Activated CD8-positive, alpha-beta T cell treated with anti-CD3 and anti-CD28 coated beads, Interleukin-2, amount 10 ng/mL, durations not matched to agents 7 days and 5 days (primary cell): ENCODE results near the gene PPIB. TPM values are rescaled to one million over a fixed set of nuclear protein-coding genes. Genes with fewer than 3 reads are reported as not detected.

Source experiments
- ATAC-seq: fragments of 150-1000 bp; cut with Tn5 transposase; one replicate; pipeline ENCODE4 v1.10.0; 2021; ENCODE audit warnings: moderate library complexity
- CTCF ChIA-PET: fragments of 350-600 bp; sonication (Branson Sonifier 250); formaldehyde crosslinking; loops from one replicate; lab custom pipeline; 2021; ENCODE audit warnings: antibody characterized with exemption; lab: Charles Lee
- POLR2A ChIA-PET: fragments of 350-600 bp; sonication (Branson Sonifier 250); formaldehyde crosslinking; loops from one replicate; lab custom pipeline; 2021; ENCODE audit warnings: antibody characterized with exemption; lab: Charles Lee
- DNase-seq: peaks from one replicate; pipeline ENCODE4 v3.0.0-alpha.2; 2020
- H3K27ac Mint-ChIP-seq: one replicate; pipeline ENCODE4 v1.8.0; 2021; ENCODE audit warnings: mild to moderate bottlenecking, mixed read lengths
- H3K27me3 Mint-ChIP-seq: one replicate; pipeline ENCODE4 v1.8.0; 2021; ENCODE audit warnings: low read depth, mixed read lengths
- H3K36me3 Mint-ChIP-seq: one replicate; pipeline ENCODE4 v1.8.0; 2021; ENCODE audit warnings: low read depth, mixed read lengths
- H3K4me1 Mint-ChIP-seq: one replicate; pipeline ENCODE4 v1.8.0; 2021; ENCODE audit warnings: low read depth, mixed read lengths
- H3K4me3 Mint-ChIP-seq: one replicate; pipeline ENCODE4 v1.8.0; 2021; ENCODE audit warnings: mild to moderate bottlenecking, mixed read lengths
- H3K9me3 Mint-ChIP-seq: one replicate; pipeline ENCODE4 v1.8.0; 2022; ENCODE audit warnings: mixed read lengths; ENCODE audit not compliant: insufficient read depth
- total RNA-seq, 2 experiments: library from RNA; stranded (reverse); gene quantifications; one replicate each; pipeline ENCODE4 v1.2.3, GENCODE V29; 2021

Gene PPIB
- total RNA-seq, 2 experiments from 2014 or later = 378 to 386 TPM

DNA sequence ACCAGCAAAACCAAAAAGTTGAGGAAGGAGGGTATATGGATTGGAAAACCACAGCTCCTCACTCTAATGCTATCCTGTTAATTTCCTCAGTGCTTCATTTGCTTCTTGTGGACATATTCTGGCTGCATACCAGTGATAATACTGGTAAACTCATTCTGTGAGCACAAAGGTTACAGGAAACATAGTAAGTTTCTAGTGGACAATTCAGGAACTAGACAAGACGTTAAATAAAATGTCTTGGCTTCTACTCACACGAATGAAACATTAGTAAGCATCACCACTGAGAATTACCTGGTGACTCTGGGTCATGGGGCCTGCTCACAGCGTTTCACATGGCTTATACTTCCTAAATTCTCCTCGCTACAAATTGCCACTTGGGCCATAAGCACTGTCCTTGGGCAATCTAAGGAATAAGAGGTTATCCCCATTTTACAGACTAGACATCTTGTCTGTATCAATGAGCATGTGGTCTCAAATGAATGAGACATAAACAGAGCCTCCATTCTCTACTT, 20.1 kb upstream of the PPIB start:
- H3K36me3 Mint-ChIP-seq = peaks cover 22% of the 10 kb centered on the region
- no peak for ATAC-seq
- no peak overlapping the region for H3K4me3 Mint-ChIP-seq
- H3K27ac Mint-ChIP-seq = no peak overlapping the region
- no peaks in the 10 kb centered on the region for H3K4me1 Mint-ChIP-seq
- no peaks in the 10 kb centered on the region for H3K27me3 Mint-ChIP-seq
- DNase-seq = no peak
- no peaks in the 10 kb centered on the region for H3K9me3 Mint-ChIP-seq
- ChIA-PET POLR2A (no interaction called here), CTCF (no interaction called here)

DNA sequence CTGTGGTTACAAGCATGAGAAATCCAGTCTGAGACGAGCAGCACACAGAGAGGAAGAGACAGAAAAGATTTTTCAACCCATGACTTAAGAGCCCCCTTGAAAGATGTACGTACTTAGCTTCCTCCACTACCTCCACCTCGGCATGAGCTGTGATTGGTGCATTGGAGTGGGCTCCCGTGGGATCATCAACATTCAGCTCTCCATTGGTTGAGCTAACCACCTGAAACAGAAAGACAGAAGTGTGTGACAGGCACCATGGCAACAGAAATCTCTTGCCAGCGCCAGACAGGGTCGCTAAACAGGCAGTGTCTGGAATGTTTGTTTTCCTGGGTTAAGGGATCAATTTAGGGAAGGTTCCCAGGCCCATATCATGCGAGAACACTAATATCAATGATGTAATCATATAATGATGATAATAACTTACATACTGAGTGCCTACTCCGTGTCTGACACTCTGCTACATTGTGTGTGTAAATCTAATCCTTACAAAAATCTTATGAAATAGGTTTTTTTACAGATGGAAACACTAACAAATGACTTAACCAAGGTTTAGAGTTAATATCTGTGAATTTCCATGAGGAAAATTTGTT, 17.5 kb upstream of the PPIB start:
- no peaks in the 10 kb centered on the region for H3K9me3 Mint-ChIP-seq
- ChIA-PET POLR2A (interaction anchor here (0.7 kb wide), 1 partner anchor 18 kb away, joined by 5 read pairs; the partner anchor contains the start of gene PPIB), CTCF (interaction anchor here (0.9 to 1.0 kb wide), 2 partner anchors 12 to 73 kb away, joined by 3 read pairs; no protein-coding TSS in a partner anchor)
- DNase-seq (no peak), ATAC-seq (no peak)
- no peaks in the 10 kb centered on the region for H3K27me3 Mint-ChIP-seq
- H3K36me3 Mint-ChIP-seq = peaks cover 21% of the 10 kb centered on the region
- no peak overlapping the region for H3K4me3 Mint-ChIP-seq
- no peaks in the 10 kb centered on the region for H3K4me1 Mint-ChIP-seq
- H3K27ac Mint-ChIP-seq = no peak overlapping the region

DNA sequence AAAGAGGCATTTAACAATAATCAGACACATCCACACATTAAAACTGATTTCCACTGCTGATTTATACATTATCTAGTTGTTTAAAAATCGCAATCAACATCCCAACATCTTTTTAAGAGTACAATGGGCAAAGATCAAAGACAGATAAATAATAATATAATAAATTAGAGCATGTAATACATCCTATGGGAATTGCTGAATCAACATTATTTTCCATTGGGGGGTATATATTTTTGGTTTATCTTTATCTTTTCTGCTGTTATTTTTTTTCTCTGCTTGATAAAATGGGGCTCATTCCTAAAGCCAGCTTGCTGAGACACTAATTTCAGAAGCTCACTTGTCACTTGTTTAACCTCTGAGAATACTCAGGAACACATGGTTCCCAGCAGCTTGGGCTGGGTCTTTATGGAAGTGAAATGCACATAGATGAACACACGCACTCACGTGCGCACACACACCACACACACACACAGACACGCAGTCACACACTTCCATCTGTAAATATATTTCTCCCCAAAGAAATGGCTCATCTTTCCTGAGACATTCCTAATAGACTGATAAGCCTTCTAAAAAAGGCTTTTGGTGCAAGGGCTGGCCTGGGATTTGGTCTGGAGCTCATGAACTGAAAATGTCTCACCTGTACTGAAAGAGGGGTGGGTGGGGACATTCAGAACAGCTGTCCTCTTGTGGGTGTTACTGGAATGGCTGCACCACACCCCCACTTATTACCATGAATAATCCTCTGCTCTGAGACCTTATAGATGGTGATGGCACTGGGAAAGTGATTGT, 3.5 kb upstream of the PPIB start:
- CTCF ChIA-PET = interaction anchor here (6.0 kb wide), 1 partner anchor 14 kb away, joined by 66 read pairs; the partner anchor contains the start of gene SNX22
- no peak overlapping the region for H3K4me3 Mint-ChIP-seq

DNA sequence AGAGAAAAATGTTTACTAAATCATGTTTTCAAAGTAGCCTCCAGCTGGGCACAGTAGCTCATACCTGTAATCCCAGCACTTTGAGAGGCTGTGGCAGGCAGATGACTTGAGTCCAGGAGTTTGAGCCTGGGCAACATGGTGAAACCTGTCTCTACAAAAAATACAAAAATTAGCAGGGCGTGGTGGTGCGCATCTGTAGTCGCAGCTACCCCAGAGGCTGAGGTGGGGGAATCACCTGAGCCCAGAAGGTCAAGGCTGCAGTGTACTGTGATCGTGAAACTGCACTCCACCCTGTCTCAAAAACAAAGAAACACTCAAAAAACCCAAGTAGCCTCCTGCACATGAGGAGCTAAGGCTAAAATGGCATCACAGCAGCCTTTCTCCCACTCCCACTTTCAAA, 1.6 kb upstream of the PPIB start:
- POLR2A ChIA-PET = interaction anchor here (1.0 to 3.9 kb wide), 2 partner anchors 11 to 71 kb away, joined by 3 to 29 read pairs; partner anchors contain the start of genes CIAO2A and SNX22
- DNase-seq (no peak), ATAC-seq (no peak)
- peak overlapping the region; percentile 51 for H3K4me3 Mint-ChIP-seq
- H3K9me3 Mint-ChIP-seq = no peaks in the 10 kb centered on the region
- peaks cover 38% of the 10 kb centered on the region for H3K4me1 Mint-ChIP-seq
- H3K27ac Mint-ChIP-seq = peak overlapping the region; percentile 96
- H3K36me3 Mint-ChIP-seq = peaks cover 22% of the 10 kb centered on the region
- CTCF ChIA-PET = interaction anchor here (0.6 to 6.0 kb wide), 5 partner anchors 13 to 1632 kb away, joined by 3 to 66 read pairs (median 3); partner anchors contain the start of gene SNX22
- no peaks in the 10 kb centered on the region for H3K27me3 Mint-ChIP-seq

More for the DNA sequence above, 3.5 kb upstream of the PPIB start:
- Mint-ChIP-seq H3K27me3 (no peaks in the 10 kb centered on the region), H3K9me3 (no peaks in the 10 kb centered on the region), H3K27ac (no peak overlapping the region), H3K36me3 (peaks cover 18% of the 10 kb centered on the region), H3K4me1 (peaks cover 29% of the 10 kb centered on the region)
- ATAC-seq = no peak
- POLR2A ChIA-PET = interaction anchor here (0.8 kb wide), 1 partner anchor 128 kb away, joined by 4 read pairs; no protein-coding TSS in a partner anchor
- DNase-seq = no peak

DNA sequence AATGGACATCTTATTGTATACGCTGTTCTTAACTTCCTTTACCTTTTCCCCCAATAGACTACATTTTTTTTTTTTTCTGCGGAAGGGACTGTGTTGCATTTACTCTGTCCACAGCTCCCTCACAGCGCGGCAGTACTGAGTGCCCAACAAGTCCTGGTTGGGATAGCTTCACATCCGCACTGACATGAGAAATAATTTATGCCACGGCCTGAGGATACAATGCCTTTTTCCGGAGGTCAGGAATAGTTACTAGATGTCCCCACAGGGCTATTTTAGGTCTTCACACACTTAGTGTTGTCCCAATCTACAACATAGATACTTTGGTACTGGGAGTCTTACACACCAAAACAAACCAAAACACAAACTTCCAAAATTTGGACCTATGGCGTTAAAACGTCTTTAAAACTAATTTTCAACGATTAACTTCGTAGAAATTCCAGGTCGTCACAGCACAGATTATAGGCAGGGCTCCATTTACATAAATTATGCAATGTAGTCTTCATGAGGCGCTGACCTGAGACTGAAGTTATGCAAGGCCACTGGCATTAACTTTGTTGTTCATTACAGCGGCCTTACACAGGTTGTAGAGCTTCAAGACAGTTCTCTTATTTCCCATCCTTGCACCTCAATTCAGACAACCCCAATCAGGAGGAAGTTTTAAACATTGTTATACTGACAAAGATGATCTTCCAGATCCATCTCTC, 989 bp upstream of the PPIB start:
- peak; percentile 45 for DNase-seq
- Mint-ChIP-seq H3K27me3 (no peaks in the 10 kb centered on the region), H3K36me3 (peaks cover 26% of the 10 kb centered on the region), H3K27ac (peak overlapping the region; percentile 96), H3K9me3 (no peaks in the 10 kb centered on the region), H3K4me1 (peaks cover 42% of the 10 kb centered on the region), H3K4me3 (peak overlapping the region; percentile 80)
- POLR2A ChIA-PET = interaction anchor here (0.6 to 3.9 kb wide), 13 partner anchors 8 to 224 kb away, joined by 3 to 29 read pairs (median 5); partner anchors contain the start of genes CIAO2A, SNX1, SNX22 and TRIP4
- ATAC-seq = peak; percentile 9
- CTCF ChIA-PET = interaction anchor here (0.6 to 6.0 kb wide), 10 partner anchors 12 to 672 kb away, joined by 3 to 66 read pairs (median 3); partner anchors contain the start of genes PCLAF and SNX22

DNA sequence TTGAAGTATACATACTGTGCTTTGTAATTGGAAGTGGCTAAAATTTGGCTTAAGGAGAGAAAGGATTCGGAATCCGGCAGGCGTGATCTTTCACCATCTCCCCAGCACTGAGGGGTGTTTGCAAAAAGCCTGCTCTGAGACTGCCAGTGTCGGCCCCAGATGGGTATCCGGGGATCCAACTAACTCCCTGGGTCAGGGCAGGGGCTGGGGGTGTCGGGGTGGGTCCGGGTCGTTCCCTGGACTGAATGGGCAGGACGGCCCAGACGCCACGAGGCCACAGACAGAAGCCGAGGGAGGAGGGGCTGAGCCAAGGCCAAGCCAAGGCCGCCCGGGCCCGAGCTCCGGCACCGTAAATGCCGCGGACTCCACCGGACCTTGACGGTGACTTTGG, 349 bp downstream of the PPIB start:
- H3K27me3 Mint-ChIP-seq = no peaks in the 10 kb centered on the region
- DNase-seq = no peak
- ChIA-PET CTCF (interaction anchor here (0.8 to 6.0 kb wide), 4 partner anchors 11 to 195 kb away, joined by 3 to 66 read pairs (median 3); partner anchors contain the start of gene SNX22), POLR2A (interaction anchor here (0.6 to 3.9 kb wide), 8 partner anchors 9 to 69 kb away, joined by 3 to 29 read pairs (median 7); partner anchors contain the start of genes CIAO2A, SNX1 and SNX22)
- H3K9me3 Mint-ChIP-seq = no peaks in the 10 kb centered on the region
- peak overlapping the region; percentile 92 for H3K4me3 Mint-ChIP-seq
- H3K27ac Mint-ChIP-seq = peak overlapping the region; percentile 86
- ATAC-seq = peak; percentile 25
- H3K36me3 Mint-ChIP-seq = peaks cover 38% of the 10 kb centered on the region
- H3K4me1 Mint-ChIP-seq = peaks cover 49% of the 10 kb centered on the region

DNA sequence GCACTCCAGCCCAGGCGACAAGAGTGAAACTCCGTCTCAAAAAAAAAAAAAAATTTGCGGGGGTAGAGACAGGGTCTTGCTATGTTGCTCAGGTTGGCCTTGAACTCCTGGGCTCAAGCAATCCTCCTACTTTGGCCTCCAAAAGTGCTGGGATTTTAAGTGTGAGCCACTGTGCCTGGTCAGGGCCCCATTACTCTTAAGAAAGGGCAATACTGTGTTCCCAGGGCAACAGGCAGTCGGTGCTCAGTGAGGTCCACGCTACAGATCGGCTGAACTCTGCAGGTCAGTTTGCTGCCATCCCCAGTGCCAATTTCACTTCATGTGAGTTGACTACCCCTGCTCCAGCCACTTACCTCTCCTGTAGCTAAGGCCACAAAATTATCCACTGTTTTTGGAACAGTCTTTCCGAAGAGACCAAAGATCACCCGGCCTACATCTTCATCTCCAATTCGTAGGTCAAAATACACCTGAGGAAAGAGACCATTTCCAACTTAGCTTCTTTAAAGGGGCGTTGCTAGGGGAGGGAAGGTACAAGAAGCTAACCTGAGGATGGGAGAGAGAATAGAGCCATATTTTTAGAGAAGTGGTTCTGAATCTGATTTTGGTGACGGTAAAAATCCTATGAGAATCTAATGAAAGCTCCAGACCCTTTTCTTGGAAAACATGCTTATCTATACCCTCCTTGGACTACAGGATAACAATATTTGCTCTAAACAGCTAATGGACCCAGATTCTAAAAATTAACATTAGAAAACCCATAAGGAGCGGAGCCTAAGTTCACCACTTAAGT, 939 bp downstream of the PPIB start:
- CTCF ChIA-PET = interaction anchor here (0.9 to 6.0 kb wide), 2 partner anchors 10 to 33 kb away, joined by 3 to 66 read pairs; partner anchors contain the start of gene SNX22
- H3K36me3 Mint-ChIP-seq = peaks cover 44% of the 10 kb centered on the region
- DNase-seq (no peak), ATAC-seq (no peak)
- peaks cover 49% of the 10 kb centered on the region for H3K4me1 Mint-ChIP-seq
- H3K27ac Mint-ChIP-seq = peak overlapping the region; percentile 86
- no peaks in the 10 kb centered on the region for H3K27me3 Mint-ChIP-seq
- POLR2A ChIA-PET = interaction anchor here (0.6 to 3.9 kb wide), 8 partner anchors 9 to 68 kb away, joined by 3 to 29 read pairs (median 7); partner anchors contain the start of genes CIAO2A, SNX1 and SNX22
- H3K9me3 Mint-ChIP-seq = no peaks in the 10 kb centered on the region
- peak overlapping the region; percentile 92 for H3K4me3 Mint-ChIP-seq

DNA sequence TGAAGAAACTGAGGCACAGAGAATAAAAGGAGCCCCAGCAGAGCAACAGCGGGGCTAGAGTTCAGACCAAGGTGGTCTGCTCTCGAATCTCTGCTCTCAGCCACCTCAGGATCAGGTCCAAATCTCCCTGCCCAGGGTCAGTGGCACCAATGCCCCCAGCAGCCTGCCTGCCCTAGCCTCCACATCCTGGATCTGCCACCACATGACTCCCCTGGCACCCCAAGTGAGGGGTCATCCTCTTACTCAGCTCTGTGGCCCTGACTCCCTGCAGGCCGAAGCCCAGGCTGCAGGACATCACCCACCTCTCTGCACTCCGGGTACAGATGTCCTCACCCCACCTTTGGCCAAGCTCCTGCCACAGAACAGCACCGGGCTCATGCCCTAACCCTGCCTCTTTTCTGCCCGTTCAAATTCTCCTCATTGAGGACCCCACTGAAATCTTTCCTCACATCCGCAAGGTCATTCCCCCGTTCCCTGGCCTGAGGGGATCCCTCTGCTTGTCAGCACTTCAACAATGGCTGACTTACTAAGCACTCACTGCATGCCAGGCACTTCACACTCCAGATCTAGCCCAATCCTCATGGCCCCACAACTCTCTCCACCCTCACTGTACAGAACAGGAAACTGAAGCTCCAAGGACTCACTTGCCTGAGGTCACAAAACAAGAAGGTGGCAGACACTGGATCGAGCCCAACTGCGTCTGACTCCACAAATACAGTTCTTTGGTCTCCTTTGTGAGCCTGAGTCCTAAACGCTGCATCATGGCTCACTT, 4.3 kb downstream of the PPIB start:
- POLR2A ChIA-PET = no interaction called here
- H3K9me3 Mint-ChIP-seq = no peaks in the 10 kb centered on the region
- H3K27ac Mint-ChIP-seq = peak overlapping the region; percentile 53
- no peaks in the 10 kb centered on the region for H3K27me3 Mint-ChIP-seq
- CTCF ChIA-PET = no interaction called here
- peaks cover 59% of the 10 kb centered on the region for H3K36me3 Mint-ChIP-seq
- no peak overlapping the region for H3K4me3 Mint-ChIP-seq
- ATAC-seq (no peak), DNase-seq (no peak)
- peaks cover 32% of the 10 kb centered on the region for H3K4me1 Mint-ChIP-seq

DNA sequence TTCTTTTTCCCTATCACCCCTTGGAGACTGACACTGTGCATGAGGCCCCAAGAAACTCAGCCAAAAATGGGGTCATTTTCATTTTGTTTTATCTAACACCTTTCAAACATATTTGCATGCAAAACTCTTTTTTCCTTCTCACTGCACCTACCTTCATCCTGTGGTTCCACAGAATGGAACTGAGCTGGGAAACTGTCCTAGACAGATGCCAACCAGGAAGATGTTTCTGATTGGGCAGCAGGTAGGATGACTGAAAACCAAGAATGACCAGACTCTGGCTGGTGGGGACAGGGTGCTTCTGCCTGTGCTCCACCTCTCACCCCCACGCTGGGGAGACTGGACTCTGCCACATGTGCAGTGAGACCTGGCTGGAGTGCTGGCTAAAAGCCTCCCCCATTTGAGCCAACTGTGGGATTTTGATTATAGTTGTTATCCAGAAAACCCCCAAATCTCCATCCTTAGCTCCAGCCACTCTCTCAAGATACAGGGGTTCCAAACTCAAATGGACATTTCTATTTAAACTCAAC, 5.2 kb downstream of the PPIB start:
- H3K9me3 Mint-ChIP-seq = no peaks in the 10 kb centered on the region
- peaks cover 38% of the 10 kb centered on the region for H3K4me1 Mint-ChIP-seq
- H3K4me3 Mint-ChIP-seq = no peak overlapping the region
- H3K27ac Mint-ChIP-seq = peak overlapping the region; percentile 35
- ChIA-PET POLR2A (interaction anchor here (0.5 to 1.4 kb wide), 2 partner anchors 60 to 1724 kb away, joined by 3 to 4 read pairs; no protein-coding TSS in a partner anchor), CTCF (no interaction called here)
- DNase-seq (no peak), ATAC-seq (no peak)
- peaks cover 59% of the 10 kb centered on the region for H3K36me3 Mint-ChIP-seq
- H3K27me3 Mint-ChIP-seq = peaks cover 1% of the 10 kb centered on the region
